SK-N-SH (cell line): Measurements from ENCODE around the gene CREBL2. TPM values are rescaled to one million over a fixed set of nuclear protein-coding genes. Genes with fewer than 3 reads are reported as not detected.

ENCODE experiments used
- CTCF ChIA-PET: fragments of 300-600, 350-600 bp; formaldehyde crosslinking; extraction: SDS; loops from one replicate; lab custom pipeline; 2021; lab: Yijun Ruan, JAX
- POLR2A ChIA-PET: fragments of 350-600 bp; sonication (Branson Sonifier 250); formaldehyde crosslinking; extraction: SDS; loops from one replicate; lab custom pipeline; 2020; ENCODE audit warnings: antibody characterized with exemption, inconsistent platforms; lab: Yijun Ruan, JAX
- DNase-seq: peaks from one replicate; pipeline ENCODE4 v3.0.0; 2012
- H2AFZ ChIP-seq: fragments of 200-600 bp; sonication (generic); 2 replicates; pipeline ENCODE4 v1.8.1; 2016; ENCODE audit warnings: antibody characterized with exemption, mild to moderate bottlenecking, low read depth
- H3F3A ChIP-seq: fragments of 200-600 bp; sonication (generic); replicated peaks from 2 replicates; pipeline ENCODE3; 2016; ENCODE audit warnings: antibody characterized with exemption, mild to moderate bottlenecking; ENCODE audit not compliant: insufficient read depth
- H3K27ac ChIP-seq, 2 experiments: fragments of 200-500 bp in 1 of 2; fragments of 200-600 bp in 1 of 2; sonication (Bioruptor generic) in 1 of 2; sonication (generic), shearing (Covaris generic) in 1 of 2; 2 replicates each; pipeline versions ENCODE4 v1.5.1 to v1.6.1; 2014 to 2016; ENCODE audit warnings: low read depth in 2 of 2, inconsistent platforms in 1 of 2, low read length in 1 of 2, mild to moderate bottlenecking in 1 of 2, mixed read lengths in 1 of 2
- H3K27me3 ChIP-seq: fragments of 200-600 bp; sonication (generic), shearing (Covaris generic); 2 replicates; pipeline ENCODE4 v1.6.1; 2016; ENCODE audit warnings: mixed run types; ENCODE audit not compliant: insufficient read depth
- H3K36me3 ChIP-seq, 2 experiments: fragments of 200-500 bp in 1 of 2; fragments of 200-600 bp in 1 of 2; sonication (Bioruptor generic) in 1 of 2; sonication (generic) in 1 of 2; replicated peaks in 1 of 2; 2 replicates each; pipeline versions ENCODE3 to v1.5.1; 2014 to 2016; ENCODE audit warnings: low read length in 1 of 2, mild to moderate bottlenecking in 1 of 2; ENCODE audit not compliant: insufficient read depth in 2 of 2, control insufficient read depth in 1 of 2
- H3K4me1 ChIP-seq, 2 experiments: fragments of 200-500 bp in 1 of 2; fragments of 200-600 bp in 1 of 2; sonication (Bioruptor generic) in 1 of 2; sonication (generic), shearing (Covaris generic) in 1 of 2; 2 replicates each; pipeline versions ENCODE4 v1.5.1 to v1.6.1; 2014 to 2016; ENCODE audit warnings: low read depth in 1 of 2, low read length in 1 of 2, mixed run types in 1 of 2; ENCODE audit not compliant: insufficient read depth in 2 of 2, control insufficient read depth in 1 of 2
- H3K4me2 ChIP-seq: fragments of 200-600 bp; sonication (generic), shearing (Covaris generic); 2 replicates; pipeline ENCODE4 v1.6.1; 2017; ENCODE audit warnings: mixed run types
- H3K4me3 ChIP-seq, 2 experiments: fragments of 200-500 bp in 1 of 2; fragments of 200-600 bp in 1 of 2; sonication (Bioruptor generic) in 1 of 2; sonication (generic), shearing (Covaris generic) in 1 of 2; 2 replicates each; pipeline versions ENCODE4 v1.5.1 to v1.8.1; 2014 to 2016; ENCODE audit warnings: low read depth in 2 of 2, inconsistent platforms in 1 of 2, low read length in 1 of 2, mild to moderate bottlenecking in 1 of 2, mixed read lengths in 1 of 2, moderate library complexity in 1 of 2
- H3K79me2 ChIP-seq: fragments of 200-600 bp; sonication (generic); 2 replicates; pipeline ENCODE4 v1.8.1; 2017; ENCODE audit warnings: mild to moderate bottlenecking; ENCODE audit not compliant: insufficient read depth
- H3K9ac ChIP-seq: fragments of 200-600 bp; sonication (generic); 2 replicates; pipeline ENCODE4 v1.6.1; 2017; ENCODE audit warnings: mixed run types
- H3K9me2 ChIP-seq: fragments of 200-600 bp; sonication (generic); 2 replicates; pipeline ENCODE4 v1.6.1; 2017; ENCODE audit warnings: mixed run types
- H3K9me3 ChIP-seq: fragments of 200-600 bp; sonication (generic); 2 replicates; pipeline ENCODE4 v1.6.1; 2017; ENCODE audit warnings: mixed run types, mild to moderate bottlenecking, moderate library complexity
- H4K20me1 ChIP-seq: fragments of 200-600 bp; sonication (generic); 2 replicates; pipeline ENCODE4 v1.6.1; 2017; ENCODE audit warnings: mild to moderate bottlenecking, mixed run types; ENCODE audit not compliant: insufficient read depth
- CHD2 ChIP-seq: fragments of 150-350 bp; IDR thresholded peaks from 2 replicates; pipeline ENCODE4 v1.6.1; 2018; ENCODE audit warnings: low read length; ENCODE audit not compliant: partially characterized antibody
- CTCF ChIP-seq: fragments of 200-600 bp; sonication (generic); IDR thresholded peaks from 2 replicates; pipeline ENCODE4 v1.6.1; 2017; ENCODE audit warnings: antibody characterized with exemption, mild to moderate bottlenecking, moderate library complexity
- ELF1 ChIP-seq: IDR thresholded peaks from 2 replicates; pipeline ENCODE4 v1.4.0; 2012
- EP300 ChIP-seq, 2 experiments: IDR thresholded peaks; 2 replicates each; pipeline versions ENCODE4 v1.4.0 to v1.6.1; 2012; ENCODE audit warnings: borderline replicate concordance in 1 of 2, low read depth in 1 of 2, low read length in 1 of 2
- EZH2phosphoT487 ChIP-seq: fragments of 200-600 bp; sonication (generic); IDR thresholded peaks from 2 replicates; pipeline ENCODE4 v1.6.1; 2017; ENCODE audit warnings: low read depth, mixed run types, mild to moderate bottlenecking, antibody characterized with exemption, moderate library complexity, borderline replicate concordance
- FOSL2 ChIP-seq: IDR thresholded peaks from 2 replicates; pipeline ENCODE4 v1.4.0; 2012; ENCODE audit warnings: low read depth, mild to moderate bottlenecking, moderate library complexity, borderline replicate concordance
- FOXJ3 ChIP-seq: sonication (generic); formaldehyde crosslinking; IDR thresholded peaks from 2 replicates; pipeline ENCODE4 v1.5.1; 2020; ENCODE audit warnings: mild to moderate bottlenecking, missing genetic modification reagents
- GABPA ChIP-seq: IDR thresholded peaks from 2 replicates; pipeline ENCODE4 v1.4.0; 2012; ENCODE audit warnings: low read depth, mild to moderate bottlenecking
- GATA2 ChIP-seq: sonication (generic); formaldehyde crosslinking; IDR thresholded peaks from 2 replicates; pipeline ENCODE4 v1.5.0; 2020; ENCODE audit warnings: mild to moderate bottlenecking, missing genetic modification reagents
- IRF3 ChIP-seq: fragments of 150-350 bp; IDR thresholded peaks from 2 replicates; pipeline ENCODE4 v1.6.1; 2016; ENCODE audit warnings: mild to moderate bottlenecking, low read depth, low read length
- JUND ChIP-seq: IDR thresholded peaks from 2 replicates; pipeline ENCODE4 v1.4.0; 2012
- MAX ChIP-seq: IDR thresholded peaks from 2 replicates; pipeline ENCODE4 v1.4.0; 2012; ENCODE audit warnings: low read depth
- MEF2A ChIP-seq: IDR thresholded peaks from 2 replicates; pipeline ENCODE4 v1.4.0; 2012; ENCODE audit warnings: low read depth, borderline replicate concordance
- MXI1 ChIP-seq: IDR thresholded peaks from 2 replicates; pipeline ENCODE4 v1.6.1; 2012; ENCODE audit warnings: mild to moderate bottlenecking, low read depth, low read length, improper control_type of control experiment
- NFIC ChIP-seq: IDR thresholded peaks from 2 replicates; pipeline ENCODE4 v1.4.0; 2012; ENCODE audit warnings: borderline replicate concordance
- PBX3 ChIP-seq: IDR thresholded peaks from 2 replicates; pipeline ENCODE4; 2012
- RAD21 ChIP-seq: IDR thresholded peaks from 2 replicates; pipeline ENCODE4 v1.6.1; 2012; ENCODE audit warnings: mild to moderate bottlenecking, low read length
- REST ChIP-seq: IDR thresholded peaks from 2 replicates; pipeline ENCODE4 v1.6.1; 2012; ENCODE audit warnings: mild to moderate bottlenecking, low read depth, low read length, moderate library complexity
- RFX5 ChIP-seq: IDR thresholded peaks from 2 replicates; pipeline ENCODE4 v1.6.1; 2012; ENCODE audit warnings: mild to moderate bottlenecking, improper control_type of control experiment, low read length
- SMC3 ChIP-seq: IDR thresholded peaks from 2 replicates; pipeline ENCODE4 v1.6.1; 2012; ENCODE audit warnings: low read depth, low read length, improper control_type of control experiment
- TCF12 ChIP-seq: IDR thresholded peaks from 2 replicates; pipeline ENCODE4 v1.4.0; 2012
- TEAD4 ChIP-seq: IDR thresholded peaks from 2 replicates; pipeline ENCODE4 v1.4.0; 2012; ENCODE audit warnings: mild to moderate bottlenecking, borderline replicate concordance; ENCODE audit not compliant: insufficient read depth
- YY1 ChIP-seq: IDR thresholded peaks from 2 replicates; pipeline ENCODE4 v1.4.0; 2012; ENCODE audit warnings: low read depth, mild to moderate bottlenecking
- WGBS: methylation state at CpG from one replicate; pipeline ENCODE4 v1.1.6; 2017; ENCODE audit warnings: low lambda C conversion rate; 5-methylcytosine and 5-hydroxymethylcytosine counted together
- polyA plus RNA-seq, 3 experiments: library from polyadenylated mRNA; depleted of rRNA; stranded (reverse); fragments of >200 nt; gene quantifications; 2 replicates each; pipeline ENCODE4 v1.2.3, GENCODE V29; 2012

The CREBL2 gene
- 12.6 and 16.2 TPM in 2 replicates for polyA plus RNA-seq (2012; rRNA removed)
- 20.2 and 20.7 TPM in 2 replicates for polyA plus RNA-seq (2012; cell fraction: cytosol; rRNA removed)
- 4.0 and 6.7 TPM in 2 replicates for polyA plus RNA-seq (2012; cell fraction: nucleus; rRNA removed)

GRCh38 chr12:12611512-12612306 is at the start of gene CREBL2:
Gene CREBL2, plus strand, starts transcription at chr12:12611876. Its CDS starts 297 bp downstream, at chr12:12612173.
- Histone ChIP-seq H2AFZ (peak within 1 kb of the TSS; percentile 93), H3F3A (peaks cover 13% of the 10 kb centered on the region), H3K4me3 (peak within 1 kb of the TSS; percentile 68 to 75), H3K36me3 (no peaks in the 10 kb centered on the region), H3K9ac (peak within 1 kb of the TSS; percentile 86), H3K27me3 (no peaks in the 10 kb centered on the region), H3K27ac (peak within 1 kb of the TSS; percentile 89 to 91), H3K9me2 (no peaks in the 10 kb centered on the region), H3K9me3 (no peaks in the 10 kb centered on the region), H3K4me1 (peaks cover 6% of the 10 kb centered on the region in 2 experiments; a peak in 2 of 4 replicates), H3K79me2 (peaks cover 36% of the 10 kb centered on the region), H3K4me2 (peak within 1 kb of the TSS; percentile 82), H4K20me1 (no peaks in the 10 kb centered on the region)
- DNase-seq: peak; percentile 93
- POLR2A ChIA-PET: interaction anchor here (0.6 to 0.7 kb wide), 3 partner anchors 12 to 76 kb away, joined by 3 read pairs; no protein-coding TSS in a partner anchor
- under 1% methylated on average over 32 of the region's 51 CpGs for WGBS
- CTCF ChIA-PET: interaction anchor here (0.6 to 3.3 kb wide), 4 partner anchors 11 to 440 kb away, joined by 3 to 15 read pairs (median 4); no protein-coding TSS in a partner anchor
- TF ChIP-seq CTCF: no peak
- peak; percentile 78 for TF ChIP-seq MXI1
- TF ChIP-seq GATA2 (CRISPR knock-in tag): peak; percentile 34; the same call in 1 of the 2 replicates
- 0 out of 2 replicates have a peak, but pooled peaks have one; percentile 11 for TF ChIP-seq GABPA
- peak; percentile 17; the same call in 1 of the 2 replicates for TF ChIP-seq JUND
- TF ChIP-seq MEF2A: no peak
- TF ChIP-seq FOSL2: no peak
- peak; percentile 94 for TF ChIP-seq FOXJ3 (CRISPR knock-in tag)
- TF ChIP-seq TCF12: peak; percentile 70; the same call in 1 of the 2 replicates
- TF ChIP-seq EZH2phosphoT487: no peak
- peak; percentile 93 for TF ChIP-seq CHD2
- TF ChIP-seq RFX5: peak; percentile 22; the same call in 1 of the 2 replicates
- peak; percentile 69 for TF ChIP-seq MAX
- no peak for TF ChIP-seq TEAD4
- TF ChIP-seq PBX3: peak; percentile 36
- TF ChIP-seq RAD21: no peak
- TF ChIP-seq EP300 (IDR thresholded peaks at IDR 0.05; ENCODE audit: borderline replicate concordance in 1 of 2, low read depth in 1 of 2, low read length in 1 of 2): peak; percentile 29 to 56; a peak in 2 of 4 replicates
- no peak for TF ChIP-seq SMC3
- no peak for TF ChIP-seq IRF3
- TF ChIP-seq ELF1: peak; percentile 75
- TF ChIP-seq NFIC: peak; percentile 57
- peak; percentile 86 for TF ChIP-seq YY1
- TF ChIP-seq REST: no peak
